AG09319 (cell line): Measurements from ENCODE around the gene PTPN22.

ENCODE experiments used
- DNase-seq: peaks from one replicate; pipeline ENCODE4 v3.0.0-alpha.2; 2010; ENCODE audit warnings: low read depth; ENCODE audit errors: extremely low read depth
- TF ChIP-seq, protein P1 (sequence below): IDR thresholded peaks from 2 replicates; pipeline ENCODE4 v1.5.1; 2011; ENCODE audit warnings: low read depth, mild to moderate bottlenecking, inconsistent platforms, low read length, moderate library complexity

Gene PTPN22

DNA sequence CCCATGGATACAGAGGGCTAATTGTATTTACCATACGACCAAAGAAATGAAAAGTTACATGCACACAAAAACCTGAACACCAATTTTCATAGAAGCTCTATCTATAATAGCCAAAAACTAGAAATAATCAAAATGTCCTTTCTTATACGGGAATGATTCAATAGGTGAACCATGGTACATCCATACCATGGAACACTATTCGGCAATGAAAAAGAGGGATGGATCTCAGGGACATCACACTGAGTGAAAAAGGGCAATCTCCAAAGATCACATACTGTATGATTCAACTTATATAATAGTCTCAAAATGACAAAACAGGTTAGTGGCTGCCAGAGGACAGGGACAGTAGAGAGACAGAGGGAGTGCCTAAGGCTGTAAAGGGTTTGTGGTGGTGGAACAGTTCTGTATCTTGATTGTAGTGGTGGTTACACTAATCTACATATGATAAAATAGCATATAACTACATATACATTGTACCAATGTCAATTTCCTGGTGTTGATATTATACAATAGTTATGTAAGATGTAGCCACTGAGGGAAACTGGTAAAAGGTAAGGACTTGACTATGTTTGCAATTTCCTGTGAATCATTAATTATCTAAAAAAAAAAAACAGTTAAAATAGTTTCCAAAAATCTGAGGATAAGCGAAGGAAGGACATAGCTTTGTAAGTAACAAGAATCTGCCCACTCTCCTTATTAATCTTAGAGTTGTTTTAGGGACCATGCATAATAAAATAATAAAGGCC lies 62.9 kb downstream of the PTPN22 start:
- TF ChIP-seq, protein P1, sequence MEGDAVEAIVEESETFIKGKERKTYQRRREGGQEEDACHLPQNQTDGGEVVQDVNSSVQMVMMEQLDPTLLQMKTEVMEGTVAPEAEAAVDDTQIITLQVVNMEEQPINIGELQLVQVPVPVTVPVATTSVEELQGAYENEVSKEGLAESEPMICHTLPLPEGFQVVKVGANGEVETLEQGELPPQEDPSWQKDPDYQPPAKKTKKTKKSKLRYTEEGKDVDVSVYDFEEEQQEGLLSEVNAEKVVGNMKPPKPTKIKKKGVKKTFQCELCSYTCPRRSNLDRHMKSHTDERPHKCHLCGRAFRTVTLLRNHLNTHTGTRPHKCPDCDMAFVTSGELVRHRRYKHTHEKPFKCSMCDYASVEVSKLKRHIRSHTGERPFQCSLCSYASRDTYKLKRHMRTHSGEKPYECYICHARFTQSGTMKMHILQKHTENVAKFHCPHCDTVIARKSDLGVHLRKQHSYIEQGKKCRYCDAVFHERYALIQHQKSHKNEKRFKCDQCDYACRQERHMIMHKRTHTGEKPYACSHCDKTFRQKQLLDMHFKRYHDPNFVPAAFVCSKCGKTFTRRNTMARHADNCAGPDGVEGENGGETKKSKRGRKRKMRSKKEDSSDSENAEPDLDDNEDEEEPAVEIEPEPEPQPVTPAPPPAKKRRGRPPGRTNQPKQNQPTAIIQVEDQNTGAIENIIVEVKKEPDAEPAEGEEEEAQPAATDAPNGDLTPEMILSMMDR, result no peak
- no peak for DNase-seq

DNA sequence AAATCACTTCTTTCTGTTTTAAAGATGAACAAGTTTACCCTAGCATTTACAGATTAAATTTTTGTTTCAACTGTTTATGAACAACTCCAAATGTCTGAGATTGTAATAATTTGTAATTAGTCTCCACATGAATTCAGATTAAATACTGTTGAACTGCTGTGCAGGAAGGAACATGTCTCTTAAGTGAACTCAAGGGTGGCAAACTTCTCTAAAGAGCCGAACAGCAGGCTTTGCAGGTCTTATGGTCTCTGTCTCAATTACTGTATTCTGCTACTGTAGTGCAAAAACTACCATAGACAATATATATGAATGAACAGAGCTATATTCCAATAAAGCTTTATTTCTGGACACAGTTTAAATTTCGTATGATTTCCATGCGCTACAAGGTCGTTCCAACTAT lies 65.9 kb downstream of the PTPN22 start:
- DNase-seq, result no peak
- TF ChIP-seq, protein P1, result no peak

DNA sequence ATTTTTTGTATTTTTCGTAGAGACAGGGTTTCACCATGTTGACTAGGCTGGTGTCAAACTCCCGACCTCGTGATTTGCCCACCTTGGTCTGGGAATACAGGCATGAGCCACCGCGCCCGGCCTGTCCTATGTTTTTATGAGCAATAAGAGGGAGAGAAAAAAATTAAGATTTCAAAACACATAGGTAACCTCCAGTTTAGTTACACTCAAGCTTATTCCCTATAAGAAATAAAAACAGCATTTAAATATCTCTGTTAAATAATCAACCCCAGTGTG lies 66.3 kb downstream of the PTPN22 start:
- TF ChIP-seq, protein P1, result no peak
- no peak for DNase-seq

DNA sequence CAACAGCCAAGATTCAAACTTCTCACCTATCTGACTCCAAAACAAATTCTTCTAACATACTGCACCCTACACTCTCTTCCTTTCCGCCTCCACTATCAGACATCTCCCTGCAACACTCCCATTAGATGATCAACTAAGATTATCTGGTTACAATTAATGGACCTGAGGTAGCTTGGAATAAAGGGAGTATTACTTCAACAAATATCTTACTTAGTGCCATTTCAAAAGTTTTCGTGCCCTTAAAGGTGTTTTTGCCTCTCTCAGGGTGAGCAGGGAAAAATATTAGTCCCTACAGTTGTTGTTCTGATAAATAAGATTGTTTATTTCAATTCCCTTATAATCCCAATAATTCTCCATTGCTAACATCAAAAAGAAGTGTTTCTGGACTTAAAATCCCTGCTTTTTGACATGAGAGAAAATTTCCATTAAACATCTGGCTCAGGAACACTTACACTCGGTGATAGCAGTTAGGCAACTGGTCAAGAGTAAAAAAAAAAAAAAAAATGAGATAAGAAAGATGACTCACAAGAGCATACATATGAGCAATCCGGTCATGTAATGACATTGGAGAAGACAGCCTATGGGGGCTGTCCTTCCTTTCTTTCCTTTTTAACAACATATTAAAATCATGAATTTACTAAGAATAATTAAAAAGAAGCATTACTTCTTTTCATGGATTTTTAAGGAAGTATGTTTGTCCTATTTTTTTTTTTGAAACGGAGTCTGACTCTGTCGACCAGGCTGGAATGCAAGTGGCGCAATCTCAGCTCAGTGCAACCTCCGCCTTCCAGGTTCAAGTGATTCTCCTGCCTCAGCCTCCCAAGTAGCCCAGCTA lies 66.9 kb downstream of the PTPN22 start:
- TF ChIP-seq, protein P1, result no peak

DNA sequence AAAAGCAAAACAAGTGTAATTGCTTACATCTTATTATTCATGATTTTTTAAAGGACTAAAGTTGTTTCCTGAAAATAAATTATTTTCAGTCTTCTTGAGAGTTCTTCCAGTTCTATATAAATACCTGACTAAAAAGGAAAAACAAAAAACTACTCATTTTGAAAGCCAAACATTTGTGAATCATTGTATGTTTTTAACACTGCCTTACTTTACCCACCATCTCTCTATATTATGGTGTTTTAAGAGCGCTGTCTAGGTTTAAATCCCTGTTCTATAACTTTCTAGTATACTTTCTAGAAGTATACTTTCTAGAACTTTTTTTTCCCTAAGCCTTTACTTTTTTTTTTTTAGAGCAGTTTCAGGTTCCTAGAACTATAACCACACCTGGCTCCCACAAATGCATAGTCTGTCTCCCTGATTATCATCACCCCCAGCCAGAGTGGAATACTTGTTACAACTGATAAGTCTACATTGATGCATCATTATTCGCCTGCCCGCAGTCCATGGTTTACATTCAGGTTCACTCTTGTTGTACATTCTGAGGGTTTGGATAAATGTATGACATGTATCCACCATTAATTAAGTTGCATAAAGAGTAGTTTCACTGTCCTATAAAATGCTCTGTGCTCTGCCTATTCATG lies 69.0 kb downstream of the PTPN22 start:
- TF ChIP-seq, protein P1, result no peak
- no peak for DNase-seq

More for the DNA sequence above, 66.9 kb downstream of the PTPN22 start:
- DNase-seq, result peak; percentile 20

DNA sequence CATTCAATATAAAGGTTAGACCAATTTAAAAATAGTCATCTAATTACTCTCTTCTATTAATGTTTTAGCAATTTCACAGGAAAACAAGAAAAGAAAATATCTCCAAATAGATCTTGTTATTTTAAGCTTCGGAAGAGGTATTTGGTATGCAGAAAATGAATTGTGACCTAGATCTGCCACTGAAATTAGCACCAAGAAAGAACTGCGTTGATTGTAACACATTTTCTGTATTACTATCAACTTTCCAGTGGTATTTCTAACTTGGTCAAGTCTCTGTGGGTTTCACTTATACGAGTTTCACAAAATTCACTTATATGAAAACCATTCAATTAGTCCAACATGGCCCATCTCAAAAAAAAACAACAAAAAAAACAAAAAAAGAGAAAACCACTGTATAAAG lies 71.0 kb downstream of the PTPN22 start:
- DNase-seq, result no peak
- TF ChIP-seq, protein P1, result no peak

DNA sequence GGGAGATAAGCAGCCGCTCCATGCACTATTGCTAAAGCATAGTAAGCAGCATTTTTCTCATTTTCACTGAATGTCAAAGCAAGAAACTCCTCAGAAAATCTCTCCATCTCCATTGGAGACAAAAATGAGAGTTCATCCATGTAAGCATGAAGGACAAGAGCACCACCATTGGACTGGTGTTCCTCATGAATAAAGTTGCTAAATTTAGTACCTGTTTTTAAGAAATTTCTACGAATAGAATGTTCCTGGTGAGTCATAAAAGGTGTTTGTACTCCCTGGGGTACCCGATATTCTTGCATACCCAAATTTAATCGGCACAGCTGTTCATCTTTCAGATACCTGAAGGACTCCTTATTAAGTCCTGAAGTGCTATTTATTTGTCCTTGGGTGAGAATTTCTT lies 74.0 kb downstream of the PTPN22 start:
- no peak for DNase-seq
- TF ChIP-seq, protein P1, result no peak
